DMS114 treated with DMSO at 0.1 percent for 48 hours (cell line): ENCODE measurements around the gene CLEC16A.

ENCODE experiments used
- DNase-seq: peaks from one replicate; lab custom pipeline; 2025; ENCODE audit not compliant: unreplicated experiment; lab: John Stamatoyannopoulos, UW

CLEC16A gene

DNA sequence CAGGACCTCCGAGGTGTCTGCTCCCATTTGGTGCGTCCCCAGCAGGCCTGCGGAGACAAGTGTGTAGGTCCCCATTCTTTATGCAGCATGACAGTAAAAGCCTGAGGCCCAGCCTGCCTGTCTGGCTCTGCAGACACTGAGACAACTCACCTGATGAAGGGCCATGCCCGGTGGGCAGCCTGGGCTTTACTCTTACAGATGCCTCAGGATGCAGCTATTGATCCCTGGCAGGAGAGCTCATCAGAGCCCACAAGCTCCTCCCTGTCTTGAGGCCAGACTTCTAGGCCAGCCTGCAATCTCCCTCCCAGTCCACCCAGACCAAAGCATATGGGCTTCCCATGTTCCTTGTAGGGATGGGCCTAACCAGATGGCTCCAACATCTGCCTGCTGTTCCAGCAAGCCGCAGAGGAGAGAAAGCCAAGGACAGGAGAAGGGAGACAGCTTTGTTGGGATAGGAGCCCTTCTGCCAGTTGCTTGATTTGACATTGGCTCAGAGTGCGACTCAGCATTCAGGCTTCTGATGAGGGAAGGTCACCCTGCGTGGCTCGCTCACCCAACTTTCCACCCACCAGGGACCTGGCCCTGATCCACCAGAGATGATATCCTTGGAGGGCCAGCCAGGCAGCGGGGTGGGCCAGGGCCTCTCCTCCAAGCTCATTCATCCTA is 224.2 kb downstream of the CLEC16A start:
- DNase-seq, result no peak

DNA sequence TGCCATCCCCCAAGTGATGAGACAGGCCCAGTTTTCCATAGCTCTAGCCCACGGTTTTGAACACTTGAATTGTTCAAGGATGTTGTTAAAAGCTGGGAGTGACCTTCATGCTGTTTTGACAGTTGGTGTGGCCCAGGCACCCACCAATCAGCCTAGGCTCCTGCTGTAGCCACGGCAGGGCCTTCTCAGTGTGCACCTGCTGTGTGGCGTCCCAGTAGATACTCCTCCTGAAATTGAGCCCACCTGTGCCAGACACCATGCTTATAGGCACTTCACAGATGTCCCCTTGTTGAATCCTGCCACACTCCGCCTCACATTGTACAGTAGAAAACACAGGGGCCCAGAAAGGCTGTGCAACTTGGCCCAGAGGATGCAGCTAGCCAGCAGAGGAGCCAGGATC is 225.3 kb downstream of the CLEC16A start:
- DNase-seq, result no peak

DNA sequence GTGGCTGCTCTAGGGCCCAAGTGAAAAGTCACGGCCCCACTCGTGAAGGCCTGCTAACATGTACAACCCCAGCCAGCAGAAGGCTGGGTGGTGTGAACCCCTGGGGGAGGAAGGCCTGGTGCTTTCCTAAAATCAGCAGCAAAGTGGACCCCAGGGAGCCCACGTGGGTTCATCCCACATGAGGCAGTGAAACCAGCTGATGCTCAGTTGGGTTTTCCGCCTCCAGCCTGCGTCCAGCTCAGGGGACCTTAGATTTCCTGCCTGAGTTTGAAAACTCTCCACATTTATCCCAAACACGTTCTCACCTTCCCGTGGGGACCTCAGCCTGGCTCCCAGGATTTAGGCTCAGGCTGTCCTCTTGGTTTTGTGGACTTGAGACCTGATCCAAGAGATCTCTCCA is 225.8 kb downstream of the CLEC16A start:
- no peak for DNase-seq

DNA sequence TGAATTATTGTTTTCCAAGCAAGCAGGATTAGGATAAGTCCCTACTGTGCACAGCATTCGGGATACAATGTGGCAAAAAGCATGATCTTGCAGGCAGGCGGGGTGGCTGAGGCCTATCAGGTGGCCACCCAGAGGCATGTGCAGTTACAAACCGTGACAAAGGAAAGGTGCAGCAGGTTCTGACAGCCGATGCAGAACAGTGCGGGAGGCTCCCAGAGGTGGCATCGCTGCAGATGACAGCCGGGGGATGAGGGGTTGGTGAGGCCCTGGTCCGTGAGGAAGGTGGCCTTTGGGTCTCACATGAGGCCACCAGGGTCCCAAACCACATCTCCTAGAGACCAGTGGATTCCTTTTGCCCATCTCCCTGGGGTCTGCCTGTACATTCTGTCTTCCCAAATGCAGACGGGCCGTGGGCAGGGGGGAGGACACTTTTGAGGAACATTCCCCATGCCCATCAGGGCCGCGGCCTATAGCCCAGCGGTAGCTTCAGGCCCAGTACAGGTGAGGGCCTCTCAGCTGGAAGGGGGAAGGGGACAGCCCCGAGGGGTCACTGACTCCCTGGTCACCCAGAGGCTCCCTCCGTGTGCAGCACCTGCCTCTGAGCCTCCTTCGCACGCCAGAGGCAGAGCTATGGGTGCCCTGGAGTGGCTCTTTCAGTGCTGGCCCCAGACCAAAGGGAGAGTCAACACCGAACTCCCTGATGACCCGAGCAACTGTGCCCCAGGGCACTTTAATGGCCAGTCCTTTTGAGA is 226.5 kb downstream of the CLEC16A start:
- no peak for DNase-seq

DNA sequence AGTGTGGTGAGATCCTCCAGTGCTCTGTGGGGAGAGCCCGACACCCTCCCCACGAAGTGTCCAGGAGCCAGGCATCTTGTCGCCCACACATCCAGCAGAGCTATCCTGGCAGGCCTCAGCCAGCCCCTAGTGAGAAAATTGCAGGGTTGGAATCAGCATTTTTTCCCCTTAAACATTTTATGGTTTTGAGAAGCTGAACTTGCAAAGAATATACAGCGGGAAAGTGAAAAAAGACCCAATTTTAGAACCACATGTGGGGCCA is 227.0 kb downstream of the CLEC16A start:
- no peak for DNase-seq

DNA sequence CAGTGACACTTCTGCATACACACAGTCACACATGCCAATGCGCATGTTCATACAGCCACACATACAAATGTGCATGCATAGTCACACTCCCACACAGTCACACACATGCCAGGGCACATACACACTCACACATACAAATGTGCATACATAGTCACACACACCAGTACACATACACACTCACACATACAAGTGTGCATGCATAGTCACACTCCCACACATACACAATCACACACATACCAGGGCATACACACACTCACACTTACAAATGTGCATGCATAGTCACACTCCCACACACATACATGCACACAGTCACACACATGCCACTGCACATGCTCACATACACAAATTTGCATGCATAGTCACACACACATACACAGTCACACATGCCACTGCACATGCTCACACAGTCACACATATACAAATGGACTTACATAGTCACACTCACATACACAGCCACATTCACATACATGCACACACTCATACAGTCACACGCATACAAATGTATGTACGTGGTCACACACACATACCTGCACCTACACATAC is 227.5 kb downstream of the CLEC16A start:
- no peak for DNase-seq

DNA sequence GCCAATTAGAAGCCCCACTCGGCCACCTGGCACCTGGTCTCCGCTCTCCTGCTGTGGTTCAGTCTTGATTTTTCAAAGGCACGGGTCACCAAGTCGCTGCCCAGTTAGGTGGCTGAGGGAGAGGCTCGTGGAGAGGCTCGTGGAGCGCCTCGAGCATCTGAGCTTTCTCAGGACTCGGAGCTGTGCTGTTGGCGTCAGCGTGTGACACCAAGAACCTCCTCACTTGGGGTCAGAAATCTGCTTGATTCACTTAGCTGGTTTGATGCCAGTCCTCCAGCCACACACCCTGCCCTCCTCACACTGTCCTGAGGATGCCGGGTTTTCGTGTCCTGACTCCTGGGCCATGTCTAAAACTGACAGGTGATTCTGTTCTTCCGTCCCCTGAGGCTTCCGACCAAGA is 229.1 kb downstream of the CLEC16A start:
- DNase-seq, result no peak

DNA sequence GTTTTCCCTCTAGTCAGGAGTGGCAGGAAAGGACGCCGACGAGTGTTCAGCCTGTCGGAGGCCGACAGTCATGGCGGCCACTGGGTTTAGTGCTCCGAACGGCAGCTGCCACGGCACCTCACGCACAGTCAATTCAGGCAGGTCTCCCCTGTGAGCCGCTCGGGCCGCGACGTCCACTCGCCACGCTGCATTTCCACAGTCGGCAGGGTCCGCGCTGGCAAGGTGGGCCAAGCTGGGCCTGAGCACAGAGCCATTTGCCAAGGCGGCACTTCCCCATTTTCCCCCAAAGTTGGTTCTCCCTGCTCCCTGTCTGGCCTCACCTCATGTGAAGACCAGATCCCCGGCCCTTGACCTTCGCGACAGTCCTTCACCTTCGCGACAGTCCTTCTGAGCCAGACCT is 229.8 kb downstream of the CLEC16A start:
- DNase-seq, result no peak

DNA sequence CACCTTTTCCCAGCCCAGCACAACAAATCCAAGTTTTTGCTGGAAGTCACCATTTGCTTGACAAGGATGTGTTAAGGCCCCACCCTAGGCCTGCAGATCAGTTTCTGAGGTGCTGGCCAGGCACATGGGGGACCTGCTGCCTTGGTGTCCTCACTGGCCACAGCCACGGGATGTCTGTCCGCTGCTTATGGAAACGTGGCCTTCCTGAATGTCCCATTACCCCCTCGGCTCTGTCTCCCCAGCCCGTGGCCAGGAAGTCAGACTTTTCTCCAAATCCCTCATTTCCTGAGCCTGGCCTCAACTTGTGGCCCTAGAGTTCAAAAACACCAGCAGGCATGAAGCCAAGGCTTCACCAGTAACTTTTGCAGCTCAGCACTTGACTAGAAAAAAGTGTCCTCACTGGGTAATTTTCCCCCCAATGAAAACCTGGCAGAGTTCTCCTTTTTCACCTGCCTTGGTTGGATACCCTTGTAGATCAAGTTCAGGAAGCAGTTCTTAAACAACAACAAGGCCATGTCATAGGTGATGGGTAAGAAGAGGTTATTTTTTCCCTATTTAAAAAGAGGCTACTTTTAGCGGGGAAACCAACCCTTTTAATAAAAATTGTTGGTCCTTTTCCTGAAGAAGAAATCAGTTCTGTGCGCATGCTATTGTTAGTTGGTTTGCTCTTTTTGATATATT is 230.9 kb downstream of the CLEC16A start:
- no peak for DNase-seq

DNA sequence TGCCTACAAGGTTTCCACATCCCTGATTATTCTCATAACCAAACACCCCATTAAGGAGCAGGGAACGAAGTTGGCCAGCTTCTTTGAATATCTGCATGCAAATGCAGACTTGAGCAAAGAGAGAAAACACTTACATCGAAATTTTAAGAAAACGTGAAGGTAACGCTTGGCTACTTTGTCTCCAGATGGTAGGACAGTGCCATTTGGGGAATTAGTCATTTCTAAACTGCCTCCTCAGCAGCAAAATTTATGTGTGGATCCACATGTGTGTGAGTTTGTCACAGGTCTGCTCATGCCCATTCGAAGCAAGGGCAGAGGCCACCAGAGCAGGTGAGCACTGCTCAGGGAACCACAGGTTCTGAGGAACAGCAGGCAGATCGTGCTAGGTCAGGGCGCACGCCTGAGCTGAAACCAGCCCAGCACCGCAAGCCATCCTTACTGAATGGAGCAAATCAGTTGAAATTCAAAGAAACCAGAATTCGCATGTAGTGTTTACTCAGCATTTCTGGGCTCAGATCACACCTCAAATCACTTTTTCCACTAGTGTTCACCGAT is 231.5 kb downstream of the CLEC16A start:
- no peak for DNase-seq

DNA sequence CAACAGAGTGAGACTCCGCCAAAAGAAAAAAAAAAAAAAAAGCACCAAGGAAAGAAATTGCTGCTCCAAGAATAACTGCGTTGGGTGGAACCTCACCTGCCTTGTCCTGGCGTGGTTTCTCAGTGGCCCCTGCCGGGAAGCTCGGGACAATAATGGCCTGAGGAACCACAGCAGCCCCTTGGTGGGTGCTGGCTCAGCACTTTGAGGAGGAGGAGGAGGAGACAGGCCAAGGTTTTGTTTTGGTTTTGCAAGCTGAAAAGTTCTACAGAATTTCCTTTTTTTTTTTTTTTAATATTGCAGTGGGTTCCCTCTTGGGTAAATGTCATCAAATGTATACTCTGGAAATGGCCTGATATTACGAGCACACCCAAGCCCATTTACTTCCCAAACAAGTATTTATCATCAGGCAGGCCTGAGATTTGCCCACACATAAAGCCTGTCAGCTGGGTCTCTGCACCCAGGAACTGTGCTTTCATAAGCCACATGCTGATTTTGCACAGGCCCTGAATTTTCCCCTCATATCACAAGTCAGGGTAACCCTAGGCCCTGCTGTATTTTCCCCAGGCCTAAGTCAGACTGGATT is 233.3 kb downstream of the CLEC16A start:
- no peak for DNase-seq

DNA sequence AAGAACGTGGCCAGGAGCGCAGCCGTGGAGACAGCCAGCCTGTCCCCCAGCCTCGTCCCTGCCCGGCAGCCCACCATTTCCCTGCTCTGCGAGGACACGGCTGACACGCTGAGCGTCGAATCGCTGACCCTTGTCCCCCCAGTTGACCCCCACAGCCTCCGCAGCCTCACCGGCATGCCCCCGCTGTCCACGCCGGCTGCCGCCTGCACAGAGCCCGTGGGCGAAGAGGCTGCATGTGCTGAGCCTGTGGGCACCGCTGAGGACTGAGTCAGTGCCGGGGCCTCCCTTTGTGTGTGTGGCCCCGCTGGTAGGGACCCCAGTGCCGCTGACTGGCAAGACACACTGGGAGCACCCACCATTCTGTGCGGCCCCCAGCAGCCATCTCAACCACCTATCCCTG is 234.1 kb downstream of the CLEC16A start:
- DNase-seq, result no peak

DNA sequence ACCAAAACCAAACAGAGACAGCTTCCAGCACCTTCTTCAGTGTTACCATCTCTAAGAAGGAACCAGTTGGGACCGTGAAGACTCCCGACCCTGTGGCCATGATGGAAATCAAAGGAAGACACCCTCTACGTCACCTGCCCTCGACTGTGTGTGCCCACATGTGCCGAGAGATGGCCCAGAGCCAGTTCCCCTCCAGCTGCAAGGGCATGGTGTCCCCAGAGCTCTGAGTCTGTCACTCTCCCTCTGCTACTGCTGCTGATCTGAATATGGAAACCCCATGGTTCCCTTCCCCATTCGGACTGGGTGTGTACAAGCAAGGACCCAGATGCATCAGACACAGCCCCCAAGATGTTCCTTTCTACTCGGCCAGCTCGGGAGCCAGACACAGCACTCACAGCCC is 235.2 kb downstream of the CLEC16A start:
- DNase-seq, result no peak

DNA sequence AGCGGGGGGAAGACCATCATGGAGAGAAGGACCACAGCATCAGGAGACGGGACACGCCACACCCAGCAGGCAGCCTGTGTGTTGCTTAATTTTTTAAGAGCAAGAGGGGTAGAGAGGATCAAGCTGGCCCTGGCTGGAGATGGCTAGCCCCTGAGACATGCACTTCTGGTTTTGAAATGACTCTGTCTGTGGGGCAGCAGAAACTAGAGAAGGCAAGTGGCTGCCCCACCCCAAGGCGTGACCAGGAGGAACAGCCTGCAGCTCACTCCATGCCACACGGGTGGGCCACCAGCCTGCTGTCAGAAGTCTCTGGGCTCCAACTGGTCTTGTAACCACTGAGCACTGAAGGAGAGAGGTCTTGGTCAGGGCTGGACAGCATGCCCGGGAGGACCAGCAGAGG is 236.1 kb downstream of the CLEC16A start:
- DNase-seq, result no peak

DNA sequence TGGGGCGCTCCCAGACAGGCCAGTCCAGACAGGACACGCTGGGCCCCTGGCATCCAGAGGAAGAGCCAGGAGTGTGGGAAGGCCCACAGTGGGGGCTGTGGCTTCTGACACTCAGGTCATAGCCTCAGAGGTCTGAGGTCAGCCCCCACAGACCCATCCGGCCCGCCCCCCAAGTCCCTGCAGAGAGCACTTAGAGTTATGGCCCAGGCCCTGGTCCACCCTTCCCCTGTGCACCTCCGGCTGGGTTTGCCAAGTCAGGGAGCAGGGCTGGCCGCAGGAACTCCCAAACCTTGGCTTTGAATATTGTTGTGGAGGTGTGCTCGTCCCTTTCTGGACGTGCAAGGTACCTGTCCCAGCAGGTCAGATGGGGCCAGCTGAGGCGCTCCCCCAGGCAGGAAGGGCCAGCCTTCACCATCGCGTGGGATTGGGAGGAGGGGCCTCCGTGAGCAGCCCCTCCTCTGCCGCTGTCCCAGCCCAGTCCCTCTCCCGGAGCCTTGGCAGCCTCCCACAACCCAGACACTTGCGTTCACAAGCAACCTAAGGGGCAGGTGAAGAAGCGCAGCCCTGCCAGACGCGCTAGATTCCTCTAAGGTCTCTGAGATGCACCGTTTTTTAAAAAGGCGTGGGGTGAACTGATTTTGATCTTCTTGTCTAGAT is 237.0 kb downstream of the CLEC16A start:
- no peak for DNase-seq

DNA sequence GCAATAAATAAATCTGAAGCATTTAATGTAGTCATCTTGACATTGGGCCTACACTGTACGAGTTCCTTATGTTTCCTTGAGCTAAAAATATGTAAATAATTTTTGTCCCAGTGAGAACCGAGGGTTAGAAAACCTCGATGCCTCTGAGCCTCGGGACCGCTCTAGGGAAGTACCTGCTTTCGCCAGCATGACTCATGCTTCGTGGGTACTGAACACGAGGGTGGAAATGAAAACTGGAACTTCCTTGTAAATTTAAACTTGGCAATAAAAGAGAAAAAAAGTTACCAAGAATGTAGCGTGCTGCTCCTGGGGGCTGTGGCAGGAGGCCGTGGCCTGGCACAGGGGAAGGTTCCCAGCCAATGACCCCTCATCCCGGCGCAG is 237.5 kb downstream of the CLEC16A start:
- no peak for DNase-seq

DNA sequence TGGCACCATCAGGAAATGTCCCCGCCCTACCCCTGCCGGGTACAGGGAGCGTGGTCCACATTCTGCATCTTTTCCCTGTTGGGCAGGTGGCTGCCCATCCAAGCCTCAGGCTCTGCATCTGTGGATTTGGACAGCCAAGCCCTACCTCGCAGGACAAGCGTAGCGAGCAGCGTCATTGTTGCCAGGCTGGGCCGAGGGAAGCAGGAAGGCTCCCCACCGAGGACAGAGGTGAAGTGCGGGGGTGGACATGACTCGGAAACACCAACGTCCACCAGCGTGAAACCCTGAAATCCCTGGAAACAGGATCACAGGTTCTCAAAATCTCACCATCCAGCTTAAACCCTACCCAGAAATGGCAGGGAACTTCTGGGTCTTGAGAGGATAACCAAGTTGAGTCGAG is 238.0 kb downstream of the CLEC16A start:
- no peak for DNase-seq

DNA sequence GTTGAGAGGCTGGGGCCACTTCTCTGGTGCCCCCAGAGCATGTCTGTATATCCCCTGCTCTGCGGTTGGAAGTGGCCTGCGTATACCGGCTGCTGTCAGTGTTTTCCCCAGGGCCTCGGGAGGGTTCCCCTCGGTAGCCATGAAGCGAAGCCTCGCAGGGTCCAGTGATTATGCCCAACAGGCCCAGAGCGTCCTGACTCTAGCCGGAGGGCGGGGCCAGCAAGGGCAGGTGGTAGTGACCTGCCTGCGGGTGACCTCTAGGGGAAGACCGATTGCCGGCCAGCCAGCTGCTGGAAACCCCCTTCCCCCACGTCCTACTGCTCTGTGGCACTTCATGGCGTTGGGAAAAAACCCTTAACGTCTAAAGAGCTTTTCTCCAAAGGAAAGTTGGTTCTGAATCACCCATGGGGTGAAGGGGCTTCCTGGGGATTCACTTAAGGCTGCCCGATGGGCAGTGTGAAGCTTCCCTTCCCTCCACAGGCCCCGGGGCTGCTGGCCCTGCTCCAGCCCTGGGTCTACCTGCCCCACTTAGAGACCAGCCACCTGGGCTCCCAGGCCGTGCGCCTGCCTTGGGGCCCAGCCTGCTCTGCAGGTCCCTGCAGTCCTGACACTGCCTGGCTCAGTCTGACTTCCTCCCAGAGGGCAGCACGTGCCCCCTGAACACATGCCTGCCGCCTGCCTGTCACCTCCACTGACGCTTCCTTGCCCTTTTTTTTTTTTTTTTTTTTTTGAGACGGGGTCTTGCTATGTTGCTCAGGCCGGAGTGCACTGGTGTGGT is 238.9 kb downstream of the CLEC16A start:
- no peak for DNase-seq

DNA sequence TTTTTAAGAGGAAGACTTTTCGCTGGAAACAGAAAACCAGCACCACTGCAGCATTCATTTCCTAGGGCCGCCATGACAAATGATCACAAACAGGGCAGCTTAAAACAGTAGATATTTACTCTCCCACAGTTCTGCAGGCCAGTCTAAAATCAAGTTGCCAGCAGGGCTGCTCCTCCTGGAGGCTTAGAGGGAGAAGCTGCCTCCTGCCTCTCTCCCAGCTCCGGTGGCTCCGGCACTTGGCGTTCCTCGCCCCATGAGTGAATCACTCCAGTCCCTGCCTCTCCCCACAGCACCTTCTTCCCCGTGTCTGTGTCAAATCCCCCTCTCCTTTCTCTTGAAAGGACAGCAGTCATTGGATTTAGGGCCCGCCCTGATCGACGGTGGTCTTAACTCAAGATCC is 239.6 kb downstream of the CLEC16A start:
- no peak for DNase-seq

DNA sequence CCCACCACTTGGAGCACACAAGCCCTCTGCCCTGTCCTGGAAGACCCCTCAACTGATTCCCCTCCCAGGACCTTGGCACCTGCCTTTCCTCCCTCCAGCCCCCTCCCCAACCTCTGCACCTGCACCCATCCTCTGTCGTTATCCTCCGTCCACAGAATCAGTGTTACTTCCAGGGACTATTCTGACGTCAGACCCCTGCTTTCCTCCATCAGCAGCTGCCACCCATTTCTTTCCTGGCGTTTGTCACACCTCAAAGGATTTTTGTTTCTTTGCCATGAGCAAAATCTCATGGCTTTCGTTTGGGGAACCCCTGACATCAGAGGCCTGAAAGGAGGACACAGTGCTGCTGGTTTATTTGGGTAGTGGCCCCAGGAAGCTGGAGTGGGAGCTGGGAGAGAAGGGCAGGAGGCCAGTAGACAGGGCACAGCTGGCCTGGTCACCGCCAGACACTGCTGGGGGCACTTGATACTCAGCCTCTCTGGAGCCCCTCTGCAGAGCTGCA is 243.2 kb downstream of the CLEC16A start:
- no peak for DNase-seq
